Measurements from ENCODE around the gene BRMS1L. TPM values are rescaled to one million over a fixed set of nuclear protein-coding genes. Genes with fewer than 3 reads are reported as not detected.

The BRMS1L gene
- total RNA-seq, 1 donor from 2014 or later, result 2.8 TPM

Other genes with a start within 250 kb of the BRMS1L start
- 21.1 TPM for gene RALGAPA1, start 17.0 kb upstream of the BRMS1L start, total RNA-seq

Data from left lobe of liver (tissue), 1 donor.